ENCODE results near the gene QRFP.

DNA sequence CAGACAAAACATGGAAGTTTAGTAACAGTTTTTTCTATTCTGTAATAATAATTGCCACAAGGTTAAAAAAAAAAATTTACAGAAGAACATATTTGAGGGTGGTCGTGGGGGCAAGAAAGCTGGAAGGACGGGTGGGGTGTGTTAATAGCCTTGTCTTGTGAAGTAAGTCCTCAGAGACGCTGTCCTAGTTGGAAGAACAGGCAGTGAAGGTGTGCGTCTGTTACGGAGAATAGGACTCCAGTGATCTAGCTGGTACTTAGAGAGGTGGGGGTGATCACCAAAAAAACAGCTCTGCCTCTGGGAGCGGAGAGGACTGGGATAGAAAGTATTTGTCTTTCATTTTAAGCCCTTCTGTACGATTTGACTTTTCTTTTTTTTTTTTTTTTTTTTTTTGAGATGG lies 43.8 kb downstream of the QRFP start:
- TF ChIP-seq, protein P1, sequence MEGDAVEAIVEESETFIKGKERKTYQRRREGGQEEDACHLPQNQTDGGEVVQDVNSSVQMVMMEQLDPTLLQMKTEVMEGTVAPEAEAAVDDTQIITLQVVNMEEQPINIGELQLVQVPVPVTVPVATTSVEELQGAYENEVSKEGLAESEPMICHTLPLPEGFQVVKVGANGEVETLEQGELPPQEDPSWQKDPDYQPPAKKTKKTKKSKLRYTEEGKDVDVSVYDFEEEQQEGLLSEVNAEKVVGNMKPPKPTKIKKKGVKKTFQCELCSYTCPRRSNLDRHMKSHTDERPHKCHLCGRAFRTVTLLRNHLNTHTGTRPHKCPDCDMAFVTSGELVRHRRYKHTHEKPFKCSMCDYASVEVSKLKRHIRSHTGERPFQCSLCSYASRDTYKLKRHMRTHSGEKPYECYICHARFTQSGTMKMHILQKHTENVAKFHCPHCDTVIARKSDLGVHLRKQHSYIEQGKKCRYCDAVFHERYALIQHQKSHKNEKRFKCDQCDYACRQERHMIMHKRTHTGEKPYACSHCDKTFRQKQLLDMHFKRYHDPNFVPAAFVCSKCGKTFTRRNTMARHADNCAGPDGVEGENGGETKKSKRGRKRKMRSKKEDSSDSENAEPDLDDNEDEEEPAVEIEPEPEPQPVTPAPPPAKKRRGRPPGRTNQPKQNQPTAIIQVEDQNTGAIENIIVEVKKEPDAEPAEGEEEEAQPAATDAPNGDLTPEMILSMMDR (conservative IDR thresholded peaks at IDR 0.05 in 1 of 2, IDR thresholded peaks at IDR 0.05 in 1 of 2; ENCODE audit: low read depth in 1 of 2, low read length in 2 of 2), result no peak
- TF ChIP-seq EZH2 (IDR thresholded peaks at IDR 0.05; ENCODE audit: low read length, missing control alignments), result no peak

Measured in fibroblast of lung (primary cell).